Measurements from ENCODE around the gene EFCAB6.

Gene EFCAB6

GRCh38 chr22:43854121-43854785 lies 42.1 kb upstream of the EFCAB6 start:
- H3K27ac ChIP-seq (ENCODE audit: low read depth, low read length), result no peak overlapping the region
- H3K27me3 ChIP-seq (ENCODE audit: control insufficient read depth in 1 of 2, insufficient read depth in 2 of 2, low read length in 2 of 2), result no peaks in the 10 kb centered on the region
- no peak overlapping the region for H3K4me3 ChIP-seq (ENCODE audit: low read depth in 1 of 2, low read length in 2 of 2)
- H3K9ac ChIP-seq (ENCODE audit: low read depth in 1 of 2, low read length in 2 of 2), result no peak overlapping the region
- no peaks in the 10 kb centered on the region for H3K9me3 ChIP-seq (ENCODE audit: control insufficient read depth in 1 of 2, low read length in 2 of 2)
- peaks cover 51 to 57% of the 10 kb centered on the region in 2 donors for H3K4me1 ChIP-seq (ENCODE audit: control insufficient read depth in 1 of 2, insufficient read depth in 2 of 2, low read length in 2 of 2)
- H3K36me3 ChIP-seq (ENCODE audit: control insufficient read depth in 1 of 2, insufficient read depth in 2 of 2, low read length in 2 of 2), result peaks cover 0 to 3% of the 10 kb centered on the region in 2 donors

GRCh38 chr22:43853328-43853931 lies 41.3 kb upstream of the EFCAB6 start:
- H3K27ac ChIP-seq (ENCODE audit: low read depth, low read length), result no peak overlapping the region
- peaks cover 54 to 57% of the 10 kb centered on the region in 2 donors for H3K4me1 ChIP-seq (ENCODE audit: control insufficient read depth in 1 of 2, insufficient read depth in 2 of 2, low read length in 2 of 2)
- no peaks in the 10 kb centered on the region for H3K9me3 ChIP-seq (ENCODE audit: control insufficient read depth in 1 of 2, low read length in 2 of 2)
- H3K9ac ChIP-seq (ENCODE audit: low read depth in 1 of 2, low read length in 2 of 2), result no peak overlapping the region
- no peaks in the 10 kb centered on the region for H3K36me3 ChIP-seq (ENCODE audit: control insufficient read depth in 1 of 2, insufficient read depth in 2 of 2, low read length in 2 of 2)
- H3K4me3 ChIP-seq (ENCODE audit: low read depth in 1 of 2, low read length in 2 of 2), result no peak overlapping the region
- no peaks in the 10 kb centered on the region for H3K27me3 ChIP-seq (ENCODE audit: control insufficient read depth in 1 of 2, insufficient read depth in 2 of 2, low read length in 2 of 2)

- no peak overlapping the region for H3K27ac ChIP-seq (ENCODE audit: low read depth, low read length)
- peaks cover 55 to 58% of the 10 kb centered on the region in 2 donors for H3K4me1 ChIP-seq (ENCODE audit: control insufficient read depth in 1 of 2, insufficient read depth in 2 of 2, low read length in 2 of 2)
- H3K27me3 ChIP-seq (ENCODE audit: control insufficient read depth in 1 of 2, insufficient read depth in 2 of 2, low read length in 2 of 2), result no peaks in the 10 kb centered on the region
- H3K36me3 ChIP-seq (ENCODE audit: control insufficient read depth in 1 of 2, insufficient read depth in 2 of 2, low read length in 2 of 2), result no peaks in the 10 kb centered on the region
- no peaks in the 10 kb centered on the region for H3K9me3 ChIP-seq (ENCODE audit: control insufficient read depth in 1 of 2, low read length in 2 of 2)
- no peak overlapping the region for H3K9ac ChIP-seq (ENCODE audit: low read depth in 1 of 2, low read length in 2 of 2)
- no peak overlapping the region for H3K4me3 ChIP-seq (ENCODE audit: low read depth in 1 of 2, low read length in 2 of 2)
Observed at GRCh38 chr22:43852573-43853327, 40.6 kb upstream of the EFCAB6 start.

GRCh38 chr22:43851979-43852307 lies 39.8 kb upstream of the EFCAB6 start:
- Histone ChIP-seq H3K36me3 (ENCODE audit: control insufficient read depth in 1 of 2, insufficient read depth in 2 of 2, low read length in 2 of 2) (no peaks in the 10 kb centered on the region), H3K4me1 (ENCODE audit: control insufficient read depth in 1 of 2, insufficient read depth in 2 of 2, low read length in 2 of 2) (peaks cover 55 to 58% of the 10 kb centered on the region in 2 donors), H3K9me3 (ENCODE audit: control insufficient read depth in 1 of 2, low read length in 2 of 2) (no peaks in the 10 kb centered on the region), H3K27me3 (ENCODE audit: control insufficient read depth in 1 of 2, insufficient read depth in 2 of 2, low read length in 2 of 2) (no peaks in the 10 kb centered on the region), H3K9ac (ENCODE audit: low read depth in 1 of 2, low read length in 2 of 2) (no peak overlapping the region), H3K4me3 (ENCODE audit: low read depth in 1 of 2, low read length in 2 of 2) (no peak overlapping the region), H3K27ac (ENCODE audit: low read depth, low read length) (no peak overlapping the region)

GRCh38 chr22:43851058-43851978 lies 39.2 kb upstream of the EFCAB6 start:
- Histone ChIP-seq H3K27ac (ENCODE audit: low read depth, low read length) (no peak overlapping the region), H3K27me3 (ENCODE audit: control insufficient read depth in 1 of 2, insufficient read depth in 2 of 2, low read length in 2 of 2) (no peaks in the 10 kb centered on the region)

GRCh38 chr22:43850529-43850928 lies 38.4 kb upstream of the EFCAB6 start:
- peaks cover 55 to 58% of the 10 kb centered on the region in 2 donors for H3K4me1 ChIP-seq (ENCODE audit: control insufficient read depth in 1 of 2, insufficient read depth in 2 of 2, low read length in 2 of 2)
- H3K27me3 ChIP-seq (ENCODE audit: control insufficient read depth in 1 of 2, insufficient read depth in 2 of 2, low read length in 2 of 2), result no peaks in the 10 kb centered on the region
- no peaks in the 10 kb centered on the region for H3K9me3 ChIP-seq (ENCODE audit: control insufficient read depth in 1 of 2, low read length in 2 of 2)
- no peak overlapping the region for H3K9ac ChIP-seq (ENCODE audit: low read depth in 1 of 2, low read length in 2 of 2)
- H3K4me3 ChIP-seq (ENCODE audit: low read depth in 1 of 2, low read length in 2 of 2), result no peak overlapping the region
- H3K36me3 ChIP-seq (ENCODE audit: control insufficient read depth in 1 of 2, insufficient read depth in 2 of 2, low read length in 2 of 2), result no peaks in the 10 kb centered on the region
- H3K27ac ChIP-seq (ENCODE audit: low read depth, low read length), result no peak overlapping the region

More at GRCh38 chr22:43851058-43851978, 39.2 kb upstream of the EFCAB6 start:
- Histone ChIP-seq H3K4me1 (ENCODE audit: control insufficient read depth in 1 of 2, insufficient read depth in 2 of 2, low read length in 2 of 2) (peaks cover 55 to 58% of the 10 kb centered on the region in 2 donors), H3K36me3 (ENCODE audit: control insufficient read depth in 1 of 2, insufficient read depth in 2 of 2, low read length in 2 of 2) (no peaks in the 10 kb centered on the region), H3K9ac (ENCODE audit: low read depth in 1 of 2, low read length in 2 of 2) (no peak overlapping the region), H3K4me3 (ENCODE audit: low read depth in 1 of 2, low read length in 2 of 2) (no peak overlapping the region), H3K9me3 (ENCODE audit: control insufficient read depth in 1 of 2, low read length in 2 of 2) (no peaks in the 10 kb centered on the region)

GRCh38 chr22:43849731-43850130 lies 37.6 kb upstream of the EFCAB6 start:
- no peaks in the 10 kb centered on the region for H3K9me3 ChIP-seq (ENCODE audit: control insufficient read depth in 1 of 2, low read length in 2 of 2)
- H3K4me1 ChIP-seq (ENCODE audit: control insufficient read depth in 1 of 2, insufficient read depth in 2 of 2, low read length in 2 of 2), result peaks cover 54 to 56% of the 10 kb centered on the region in 2 donors
- H3K9ac ChIP-seq (ENCODE audit: low read depth in 1 of 2, low read length in 2 of 2), result no peak overlapping the region
- H3K27me3 ChIP-seq (ENCODE audit: control insufficient read depth in 1 of 2, insufficient read depth in 2 of 2, low read length in 2 of 2), result no peaks in the 10 kb centered on the region
- H3K27ac ChIP-seq (ENCODE audit: low read depth, low read length), result no peak overlapping the region
- no peak overlapping the region for H3K4me3 ChIP-seq (ENCODE audit: low read depth in 1 of 2, low read length in 2 of 2)
- no peaks in the 10 kb centered on the region for H3K36me3 ChIP-seq (ENCODE audit: control insufficient read depth in 1 of 2, insufficient read depth in 2 of 2, low read length in 2 of 2)

GRCh38 chr22:43848366-43849171 lies 36.5 kb upstream of the EFCAB6 start:
- no peak overlapping the region for H3K9ac ChIP-seq (ENCODE audit: low read depth in 1 of 2, low read length in 2 of 2)
- H3K36me3 ChIP-seq (ENCODE audit: control insufficient read depth in 1 of 2, insufficient read depth in 2 of 2, low read length in 2 of 2), result no peaks in the 10 kb centered on the region
- H3K27me3 ChIP-seq (ENCODE audit: control insufficient read depth in 1 of 2, insufficient read depth in 2 of 2, low read length in 2 of 2), result no peaks in the 10 kb centered on the region
- peaks cover 42 to 45% of the 10 kb centered on the region in 2 donors for H3K4me1 ChIP-seq (ENCODE audit: control insufficient read depth in 1 of 2, insufficient read depth in 2 of 2, low read length in 2 of 2)
- H3K27ac ChIP-seq (ENCODE audit: low read depth, low read length), result no peak overlapping the region
- no peaks in the 10 kb centered on the region for H3K9me3 ChIP-seq (ENCODE audit: control insufficient read depth in 1 of 2, low read length in 2 of 2)
- no peak overlapping the region for H3K4me3 ChIP-seq (ENCODE audit: low read depth in 1 of 2, low read length in 2 of 2)
